Heart right ventricle (tissue), 16 donors: Measurements from ENCODE around the gene PASD1. TPM values are rescaled to one million over a fixed set of nuclear protein-coding genes. Genes with fewer than 3 reads are reported as not detected.

Source experiments
- ATAC-seq, 8 donors: fragments of 200-7000 bp; cut with Tn5 transposase; one replicate each; pipeline ENCODE4 v1.9.1; 2020; ENCODE audit warnings: mild to moderate bottlenecking in 8 of 8, moderate library complexity in 8 of 8, moderate number of reproducible peaks in 1 of 8
- DNase-seq, 2 donors: peaks; one replicate each; pipeline ENCODE4 v3.0.0-alpha.2; 2020
- H3K27ac ChIP-seq, 10 donors: fragments of 200-600 bp; sonication (generic) in 2 of 10; one replicate each; pipeline versions ENCODE4 v1.5.0 to v1.8.0; 2020 to 2022; ENCODE audit warnings: mild to moderate bottlenecking in 3 of 10
- H3K27me3 ChIP-seq, 7 donors: fragments of 200-600 bp; one replicate each; pipeline ENCODE4 v1.8.0; 2021 to 2022; ENCODE audit warnings: mild to moderate bottlenecking in 2 of 7
- H3K36me3 ChIP-seq, 9 donors: fragments of 200-600 bp; sonication (generic) in 1 of 9; one replicate each; pipeline versions ENCODE4 v1.5.0 to v1.8.0; 2020 to 2022; ENCODE audit warnings: mild to moderate bottlenecking in 2 of 9
- H3K4me1 ChIP-seq, 9 donors: fragments of 200-600 bp; sonication (generic) in 1 of 9; one replicate each; pipeline versions ENCODE4 v1.5.0 to v1.8.0; 2020 to 2022; ENCODE audit warnings: mild to moderate bottlenecking in 4 of 9
- H3K4me3 ChIP-seq, 10 donors: fragments of 200-600 bp; sonication (generic) in 2 of 10; one replicate each; pipeline versions ENCODE4 v1.5.0 to v1.8.0; 2020 to 2022; ENCODE audit warnings: mild to moderate bottlenecking in 7 of 10, moderate library complexity in 2 of 10
- H3K9me3 ChIP-seq, 11 donors: fragments of 200-600 bp in 10 of 11; sonication (generic) in 2 of 11; one replicate each; pipeline versions ENCODE4 v1.5.0 to v1.8.0; 2013 to 2022; ENCODE audit warnings: mild to moderate bottlenecking in 2 of 11, control low read depth in 1 of 11, moderate library complexity in 1 of 11
- WGBS, 2 donors: extraction: QIAGEN DNeasy Blood & Tissue Kit; methylation state at CpG; one replicate each; pipeline ENCODE4 v1.1.7; 2013; ENCODE audit warnings: inconsistent platforms in 1 of 2; 5-methylcytosine and 5-hydroxymethylcytosine counted together
- intact Hi-C, 10 donors: fragments of 100-400 bp; cut with DNase I; formaldehyde crosslinking; loops; one replicate each; pipeline versions ENCODE4 v1.11.1 to v1.14.2; 2022
- polyA plus RNA-seq, 2 donors: library from polyadenylated mRNA; stranded (reverse); fragments of 200-250 nt; gene quantifications; one replicate each; pipeline ENCODE4 v1.2.3, GENCODE V29; 2013
- total RNA-seq, 10 donors: library from RNA; stranded (reverse); fragmentation: NEBNext Ultra II Directional in 3 of 10; extraction: Animal tissue kit (Norgen Biotek cat#: 25700) in 3 of 10; gene quantifications; one replicate each; pipeline versions ENCODE4 v1.2.1 to v1.2.4, GENCODE V29; 2021 to 2023
- TF ChIP-seq, protein P1 (sequence below), 9 donors: fragments of 200-600 bp; sonication (generic) in 2 of 9; IDR thresholded peaks; one replicate each; pipeline versions ENCODE4 v1.5.0 to v1.8.0; 2021 to 2022; ENCODE audit warnings: antibody characterized with exemption in 9 of 9, mild to moderate bottlenecking in 5 of 9, moderate library complexity in 1 of 9
- donor health status: Arrhythmogenic right ventricular cardiomyopathy.
- donor health status: ischemic (EF 13 %, LVEDD 7.1; RV severe dilation, severe dysfunction).
- donor health status: healthy with polysubstance abuse.
- donor health status: DM: no; HTN: yes; CAD: no.
- donor health status: DM: no; HTN: no; CAD: no.
- donor health status: ischemic (EF 25% LVEDD 6.9; RV normal size, moderate dysfunction).
- donor health status: ischemic (EF 25% LVEDD 5.7; RV mildly dilated, moderate dysfunction).
- donor health status: healthy.
- donor health status: DM: yes; HTN: yes; CAD: no.
- donor health status: Ischemic cardiomyopathy.
- donor health status: ischemic (EF 35%, LVEDD 5.7; RV mildly dilated, moderate dysfunction).
- donor health status: nonischemic (EF 11% LVEDD 7.7; RV severe dilation, severe dysfunction).
- donor health status: DM: yes; HTN: yes; CAD: no.
- donor health status: PGD.
- donor health status: ischemic (EF 29% LVEDD 5.4; RV normal size, mild dysfunction).
- donor health status: nonischemic (EF 23%, LVEDD 6.1; RV moderate dilation, normal function).

Gene PASD1
- total and polyA plus RNA-seq, 12 donors: not detected

GRCh38 chrX:151631822-151632221 is 68.3 kb downstream of the PASD1 start:
- H3K4me1 ChIP-seq: no peaks in the 10 kb centered on the region
- no peak overlapping the region for H3K27ac ChIP-seq
- intact Hi-C loops: no loop called here
- H3K36me3 ChIP-seq: no peaks in the 10 kb centered on the region
- no peak for DNase-seq
- no peaks in the 10 kb centered on the region for H3K9me3 ChIP-seq
- TF ChIP-seq, protein P1, sequence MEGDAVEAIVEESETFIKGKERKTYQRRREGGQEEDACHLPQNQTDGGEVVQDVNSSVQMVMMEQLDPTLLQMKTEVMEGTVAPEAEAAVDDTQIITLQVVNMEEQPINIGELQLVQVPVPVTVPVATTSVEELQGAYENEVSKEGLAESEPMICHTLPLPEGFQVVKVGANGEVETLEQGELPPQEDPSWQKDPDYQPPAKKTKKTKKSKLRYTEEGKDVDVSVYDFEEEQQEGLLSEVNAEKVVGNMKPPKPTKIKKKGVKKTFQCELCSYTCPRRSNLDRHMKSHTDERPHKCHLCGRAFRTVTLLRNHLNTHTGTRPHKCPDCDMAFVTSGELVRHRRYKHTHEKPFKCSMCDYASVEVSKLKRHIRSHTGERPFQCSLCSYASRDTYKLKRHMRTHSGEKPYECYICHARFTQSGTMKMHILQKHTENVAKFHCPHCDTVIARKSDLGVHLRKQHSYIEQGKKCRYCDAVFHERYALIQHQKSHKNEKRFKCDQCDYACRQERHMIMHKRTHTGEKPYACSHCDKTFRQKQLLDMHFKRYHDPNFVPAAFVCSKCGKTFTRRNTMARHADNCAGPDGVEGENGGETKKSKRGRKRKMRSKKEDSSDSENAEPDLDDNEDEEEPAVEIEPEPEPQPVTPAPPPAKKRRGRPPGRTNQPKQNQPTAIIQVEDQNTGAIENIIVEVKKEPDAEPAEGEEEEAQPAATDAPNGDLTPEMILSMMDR (IDR thresholded peaks at IDR 0.05): no peak
- no peak for ATAC-seq
- WGBS, 2 donors: 79 to 86% methylated on average over 2 of the region's 2 CpGs
- H3K27me3 ChIP-seq: peaks cover 0 to 11% (median 0%) of the 10 kb centered on the region in 7 donors
- no peak overlapping the region for H3K4me3 ChIP-seq

- ATAC-seq (no peak), DNase-seq (no peak)
- H3K27ac ChIP-seq: no peak overlapping the region
- H3K9me3 ChIP-seq: no peaks in the 10 kb centered on the region
- WGBS, 2 donors: 66 to 70% methylated on average over 4 of the region's 4 CpGs
- TF ChIP-seq, protein P1 (IDR thresholded peaks at IDR 0.05): no peak
- no peaks in the 10 kb centered on the region for H3K4me1 ChIP-seq
- intact Hi-C loops: no loop called here
- no peaks in the 10 kb centered on the region for H3K36me3 ChIP-seq
- H3K4me3 ChIP-seq: no peak overlapping the region
- H3K27me3 ChIP-seq: peaks cover 0 to 11% (median 0%) of the 10 kb centered on the region in 7 donors
Observed at GRCh38 chrX:151633157-151633556, 69.7 kb downstream of the PASD1 start.

DNA sequence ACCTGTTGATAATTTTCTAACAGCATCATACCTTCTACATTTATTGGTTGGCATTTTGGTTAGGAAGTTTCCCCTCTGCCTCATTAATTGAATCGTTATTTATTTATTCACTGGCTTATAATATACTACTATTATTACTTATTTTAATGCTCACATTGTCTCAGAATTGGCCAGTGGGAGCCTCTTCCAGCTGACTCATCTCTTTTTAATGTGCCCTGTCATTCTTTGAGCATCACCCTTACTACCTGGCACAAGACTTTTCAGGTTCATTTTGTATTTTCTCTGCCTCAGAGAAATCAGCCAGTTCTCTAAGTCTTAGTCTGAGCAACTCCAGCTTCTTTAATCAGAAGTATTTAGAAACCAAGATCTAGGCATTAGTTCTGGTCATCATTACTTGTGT is 71.5 kb downstream of the PASD1 start:
- Histone ChIP-seq H3K9me3 (no peaks in the 10 kb centered on the region), H3K4me3 (no peak overlapping the region), H3K27me3 (peaks cover 0 to 11% (median 0%) of the 10 kb centered on the region in 7 donors), H3K27ac (no peak overlapping the region), H3K4me1 (no peaks in the 10 kb centered on the region), H3K36me3 (no peaks in the 10 kb centered on the region)
- no peak for DNase-seq
- ATAC-seq: no peak
- TF ChIP-seq, protein P1 (IDR thresholded peaks at IDR 0.05): no peak
- intact Hi-C loops: no loop called here
- 63 to 92% methylated on average over 1 of the region's 1 CpG for WGBS, 2 donors

GRCh38 chrX:151641564-151641963 is 78.1 kb downstream of the PASD1 start:
- DNase-seq: no peak
- TF ChIP-seq, protein P1 (IDR thresholded peaks at IDR 0.05): no peak
- no peak overlapping the region for H3K4me3 ChIP-seq
- ATAC-seq: no peak
- no peaks in the 10 kb centered on the region for H3K4me1 ChIP-seq
- WGBS, 2 donors: 86 to 90% methylated on average over 11 of the region's 11 CpGs
- intact Hi-C loops: no loop called here
- peaks cover 0 to 16% (median 0%) of the 10 kb centered on the region in 7 donors for H3K27me3 ChIP-seq
- H3K27ac ChIP-seq: no peak overlapping the region
- H3K9me3 ChIP-seq: no peaks in the 10 kb centered on the region
- no peaks in the 10 kb centered on the region for H3K36me3 ChIP-seq
